Activated T-cell treated with anti-CD3 and anti-CD28 coated beads, Interleukin-2, amount 50 U/mL, for 48 hours (primary cell): Measurements from ENCODE around the gene TMEM145.
"Not testable (repeated sequence)": the region's sequence is repeated elsewhere in the genome, so short reads cannot be mapped to it uniquely, and the experiment has no call there.

Experiments
- DNase-seq, 2 experiments: peaks; one replicate each; pipeline ENCODE4 v3.0.0-alpha.2; 2020

The TMEM145 gene

DNA sequence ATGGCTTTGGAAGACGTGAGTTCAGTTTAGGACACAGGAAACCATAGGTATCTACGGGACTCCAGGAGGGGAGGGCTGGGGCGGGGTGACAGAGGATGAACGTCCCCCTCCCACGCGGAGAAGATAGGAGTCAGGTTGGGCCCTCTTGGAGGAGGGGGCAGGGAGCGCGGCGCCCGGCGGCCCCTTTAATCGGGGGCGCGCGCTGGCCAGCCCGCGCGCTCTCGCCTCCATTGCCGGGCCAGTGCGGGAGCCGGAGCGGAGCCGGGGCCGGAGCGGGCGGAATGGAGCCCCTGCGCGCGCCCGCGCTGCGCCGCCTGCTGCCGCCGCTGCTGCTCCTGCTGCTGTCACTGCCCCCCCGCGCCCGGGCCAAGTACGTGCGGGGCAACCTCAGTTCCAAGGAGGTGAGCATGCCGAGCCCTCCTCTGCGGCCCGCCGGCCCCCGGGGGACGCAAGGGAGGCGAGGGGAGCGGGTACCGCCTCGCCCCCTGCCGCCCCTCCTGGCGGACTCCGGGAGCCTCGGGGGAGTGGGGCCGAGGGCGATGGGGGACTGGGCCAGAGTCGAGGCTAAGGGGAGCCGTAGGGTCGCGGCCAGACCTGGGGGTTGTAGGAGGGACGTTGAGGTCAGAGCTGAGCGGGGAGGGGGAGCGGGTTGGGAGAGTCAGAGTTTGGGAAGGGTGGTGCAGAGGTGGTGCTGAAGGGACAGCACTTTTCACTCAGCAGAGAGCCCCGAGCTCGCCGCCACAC lies at the start of gene TMEM145:
Gene TMEM145, plus strand, starts transcription at position 214 of the 744 bp plus-strand sequence. Its CDS starts 68 bp downstream, at position 282.
- DNase-seq, result peak; percentile 54 to 69

DNA sequence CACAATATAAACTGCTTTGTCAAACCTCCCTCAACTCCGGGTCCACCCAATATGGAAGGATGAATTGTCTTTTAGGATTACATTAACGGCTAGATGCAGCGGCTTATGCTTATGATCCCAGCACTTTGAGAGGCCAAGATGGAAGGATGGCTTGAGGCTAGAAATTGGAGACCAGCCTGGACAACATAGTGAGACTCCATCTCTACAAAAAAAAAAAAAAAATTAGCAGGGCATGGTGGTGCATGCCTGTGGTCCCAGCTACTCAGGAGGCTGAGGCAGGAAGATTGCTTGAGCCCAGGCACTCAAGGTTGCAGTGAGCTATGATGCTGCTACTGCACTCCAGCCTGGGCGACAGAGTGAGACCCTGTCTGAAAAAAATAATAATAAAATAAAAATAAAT lies 47.0 kb upstream of the TMEM145 start:
- not testable (repeated sequence) for DNase-seq

DNA sequence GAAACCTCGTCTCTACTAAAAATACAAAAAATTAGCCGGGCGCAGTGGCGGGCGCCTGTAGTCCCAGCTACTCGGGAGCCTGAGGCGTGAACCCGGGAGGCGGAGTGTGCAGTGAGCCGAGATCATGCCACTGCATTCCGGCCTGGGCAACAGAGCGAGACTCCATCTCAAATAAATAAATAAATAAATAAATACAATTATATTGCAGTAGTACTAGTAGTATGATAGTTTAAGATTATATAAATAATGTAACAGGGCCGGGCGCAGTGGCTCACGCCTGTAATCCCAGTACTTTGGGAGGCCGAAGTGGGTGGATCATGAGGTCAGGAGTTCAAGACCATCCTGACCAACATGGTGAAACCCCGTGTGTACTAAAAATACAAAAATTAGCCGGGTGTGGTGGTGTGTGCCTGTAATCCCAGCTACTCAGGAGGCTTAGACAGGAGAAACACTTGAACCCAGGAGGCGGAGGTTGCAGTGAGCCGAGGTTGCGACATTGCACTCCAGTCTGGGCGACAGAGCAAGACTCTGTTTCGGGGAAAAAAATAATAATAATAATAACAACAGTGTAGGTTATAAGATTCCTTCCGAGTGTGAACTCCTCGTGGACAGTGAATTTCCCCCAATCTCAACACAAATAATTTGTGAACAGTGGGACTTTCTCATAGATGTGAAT lies 46.0 kb upstream of the TMEM145 start:
- not testable (repeated sequence) for DNase-seq

DNA sequence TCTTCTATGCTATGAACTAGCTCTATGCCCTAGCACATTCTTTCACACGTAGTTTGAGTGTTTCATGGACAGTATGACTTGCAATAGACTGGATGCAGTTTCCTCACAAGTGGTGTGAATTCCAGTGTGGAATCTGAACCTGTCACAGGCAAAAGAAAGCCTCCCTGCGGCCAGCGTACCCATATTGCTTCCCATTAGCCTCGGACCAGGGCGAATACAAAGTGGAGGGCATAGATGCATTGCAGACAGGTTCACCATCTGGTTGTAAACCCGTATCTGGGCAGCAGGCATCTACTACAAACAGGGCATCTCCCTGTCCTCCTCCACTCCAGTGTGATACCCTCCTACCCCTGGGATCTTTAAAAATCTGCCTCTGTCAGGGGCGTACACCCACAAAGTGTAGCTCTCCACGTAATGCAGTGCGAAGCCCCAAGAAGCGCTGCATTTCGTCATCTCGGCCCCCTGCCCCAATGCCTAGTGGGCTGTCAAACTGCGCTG lies 45.4 kb upstream of the TMEM145 start:
- no peak for DNase-seq

DNA sequence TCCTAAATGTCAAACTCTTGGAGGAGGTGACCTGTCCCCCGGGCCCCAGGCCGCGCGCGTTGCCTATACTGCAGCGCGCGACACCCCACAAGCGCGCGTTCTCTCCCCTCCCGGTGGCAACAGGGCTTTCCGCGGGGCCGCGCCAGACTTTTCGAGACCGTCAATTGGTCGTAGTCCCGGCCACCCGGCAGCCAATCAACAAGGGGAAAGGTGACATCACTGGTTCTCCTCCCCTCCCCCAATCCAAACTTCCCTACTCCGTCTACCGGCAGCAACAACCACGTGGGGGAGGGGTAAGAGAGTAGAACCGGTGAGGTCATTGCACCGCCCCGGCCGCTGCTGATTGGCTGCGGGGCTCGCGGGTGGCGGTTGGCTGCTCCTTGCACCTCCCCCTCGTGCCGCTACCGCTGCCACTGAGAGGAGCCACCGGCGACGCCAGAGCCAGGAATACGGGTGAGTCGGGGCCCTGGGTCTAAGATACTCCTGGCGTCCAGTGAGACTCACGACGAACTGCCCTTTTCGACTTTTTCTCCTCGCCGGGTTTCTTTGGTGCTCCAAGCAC lies 44.9 kb upstream of the TMEM145 start:
- peak; percentile 98 for DNase-seq

DNA sequence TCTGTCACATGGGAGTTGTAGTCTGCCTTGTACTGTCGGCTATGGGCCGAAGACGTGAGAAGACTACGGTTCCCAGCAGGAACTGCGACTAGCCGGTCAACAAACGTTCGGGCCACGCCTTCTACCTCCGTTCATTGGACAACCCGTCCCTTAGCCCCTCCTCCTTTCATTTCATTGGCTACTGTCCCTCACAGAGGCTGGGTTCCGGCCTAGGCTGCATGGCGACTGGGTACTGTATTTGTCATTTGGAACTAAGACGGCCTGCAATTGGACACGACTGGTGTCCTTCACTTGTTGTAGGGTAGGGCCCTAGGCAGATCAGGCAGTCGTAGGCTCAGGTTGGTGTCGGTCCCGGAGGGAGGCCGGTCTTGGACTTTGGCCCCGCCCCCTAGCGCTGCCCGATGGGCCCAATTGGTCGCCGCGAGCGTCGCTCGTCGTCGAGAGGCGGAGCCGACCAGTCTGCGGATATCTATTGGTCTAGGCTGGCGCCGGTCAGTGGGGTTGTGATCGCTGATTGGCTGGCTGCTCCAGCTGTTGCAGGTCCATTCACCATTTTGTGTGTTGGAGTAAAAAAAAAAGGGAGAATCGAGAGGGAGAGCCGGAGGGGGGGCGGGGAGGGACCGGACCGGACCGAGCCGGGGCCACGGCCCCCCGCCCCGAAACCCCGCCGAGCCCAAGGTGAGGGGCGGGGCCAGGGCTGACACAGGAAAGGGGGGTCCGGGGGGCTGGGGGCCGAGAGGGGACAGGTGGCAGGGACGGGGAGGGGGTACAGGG lies 44.2 kb upstream of the TMEM145 start, which contains the start of gene CIC:
Gene CIC, plus strand, starts transcription at position 549 of the 774 bp plus-strand sequence. CDS start 2,532 bp downstream, outside the sequence.
- DNase-seq, result peak; percentile 99

DNA sequence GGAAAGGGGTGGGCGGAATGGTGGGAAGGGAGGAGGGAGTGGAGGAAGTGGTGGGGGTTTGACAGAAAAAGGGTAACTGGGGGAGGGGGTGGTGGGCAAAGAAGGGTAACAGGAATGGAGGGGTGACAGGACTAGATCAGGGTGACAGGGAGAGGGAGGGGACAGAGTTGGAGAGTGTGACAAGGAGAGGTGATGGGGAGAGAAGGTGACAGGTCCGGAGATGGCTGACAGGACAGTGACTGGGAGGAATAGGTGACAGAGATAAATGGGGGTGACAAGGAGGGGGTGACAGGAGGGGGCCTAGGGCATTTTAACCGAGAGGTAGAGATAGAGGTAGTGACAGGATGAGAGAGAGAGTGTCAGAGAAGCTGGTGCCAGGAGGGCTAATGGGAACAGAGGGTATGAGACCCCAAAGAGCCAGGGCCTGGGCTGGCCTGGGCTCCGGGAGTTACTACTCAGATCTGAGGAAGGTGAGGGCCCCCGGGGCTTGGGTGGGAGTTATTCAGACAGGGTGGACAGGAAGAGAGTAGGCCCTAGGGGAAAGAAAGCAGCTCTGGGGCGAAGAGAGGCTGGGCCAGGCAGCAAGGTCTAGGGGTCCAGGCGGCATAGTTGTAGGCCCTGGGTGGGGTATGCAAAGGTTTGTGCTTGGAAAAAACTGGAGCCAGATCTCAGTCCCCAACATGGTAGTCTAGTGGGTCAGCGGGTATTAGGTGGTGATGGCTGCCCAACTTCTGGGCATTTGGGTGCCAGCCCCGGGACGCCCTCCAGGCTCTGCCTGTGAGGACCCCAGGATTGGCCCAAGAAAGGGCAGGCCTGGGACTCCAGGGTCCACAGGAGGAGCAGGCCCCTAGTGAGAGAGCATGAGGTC lies 43.4 kb upstream of the TMEM145 start:
- DNase-seq, result no peak

DNA sequence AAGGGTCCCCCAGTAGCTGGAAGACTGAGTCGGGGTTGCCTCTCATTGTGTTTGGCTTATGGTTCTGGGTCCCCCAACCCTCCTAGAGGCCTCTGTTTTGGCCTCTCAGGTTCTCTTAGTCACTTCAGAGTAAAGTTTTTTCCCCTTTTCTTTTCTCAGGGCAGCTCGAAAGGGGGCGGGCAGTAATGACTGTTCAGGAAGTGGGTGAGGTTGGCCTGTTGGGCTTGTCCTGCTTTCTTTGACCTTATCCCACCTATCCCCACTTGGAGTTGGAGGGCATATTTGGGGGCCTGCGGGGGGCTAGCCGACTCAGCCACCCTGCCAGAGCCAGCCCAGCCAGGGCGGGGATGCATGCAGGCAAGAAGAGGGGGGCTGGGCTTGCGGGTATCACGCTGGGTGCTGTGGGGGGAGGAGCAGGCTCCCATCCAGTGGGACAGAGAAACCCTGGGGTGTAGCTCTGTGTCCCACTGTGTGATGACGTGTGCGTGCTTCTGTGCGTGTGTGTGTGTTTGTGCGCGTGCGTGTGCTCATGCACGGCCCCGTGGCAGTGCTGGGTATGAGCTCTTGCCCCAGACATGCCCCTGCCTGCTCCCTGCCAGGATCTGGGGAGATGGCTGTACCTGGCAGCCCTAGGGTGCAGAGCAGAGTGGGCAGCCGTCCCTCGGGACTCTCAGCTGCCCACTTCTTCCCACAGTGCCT lies 42.6 kb upstream of the TMEM145 start:
- DNase-seq, result peak; percentile 81 to 84

DNA sequence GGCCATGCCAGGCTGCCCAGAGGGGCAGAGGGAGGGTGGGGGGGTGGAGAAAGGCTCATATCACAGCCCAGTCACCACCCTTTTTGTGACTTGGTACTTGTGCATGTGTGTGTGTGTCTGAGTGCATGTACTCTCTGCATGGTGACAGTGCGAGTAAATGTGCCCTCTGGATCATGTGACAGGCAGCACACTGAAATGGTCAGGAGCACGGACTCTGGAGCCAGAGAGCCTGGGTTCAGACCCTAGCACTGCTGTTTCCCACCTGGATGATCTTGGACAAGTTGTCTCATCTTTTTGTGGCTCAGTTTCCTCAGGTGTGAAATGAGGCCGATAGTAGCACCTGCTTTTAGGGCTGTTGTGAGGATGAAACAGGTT lies 42.1 kb upstream of the TMEM145 start:
- no peak for DNase-seq

DNA sequence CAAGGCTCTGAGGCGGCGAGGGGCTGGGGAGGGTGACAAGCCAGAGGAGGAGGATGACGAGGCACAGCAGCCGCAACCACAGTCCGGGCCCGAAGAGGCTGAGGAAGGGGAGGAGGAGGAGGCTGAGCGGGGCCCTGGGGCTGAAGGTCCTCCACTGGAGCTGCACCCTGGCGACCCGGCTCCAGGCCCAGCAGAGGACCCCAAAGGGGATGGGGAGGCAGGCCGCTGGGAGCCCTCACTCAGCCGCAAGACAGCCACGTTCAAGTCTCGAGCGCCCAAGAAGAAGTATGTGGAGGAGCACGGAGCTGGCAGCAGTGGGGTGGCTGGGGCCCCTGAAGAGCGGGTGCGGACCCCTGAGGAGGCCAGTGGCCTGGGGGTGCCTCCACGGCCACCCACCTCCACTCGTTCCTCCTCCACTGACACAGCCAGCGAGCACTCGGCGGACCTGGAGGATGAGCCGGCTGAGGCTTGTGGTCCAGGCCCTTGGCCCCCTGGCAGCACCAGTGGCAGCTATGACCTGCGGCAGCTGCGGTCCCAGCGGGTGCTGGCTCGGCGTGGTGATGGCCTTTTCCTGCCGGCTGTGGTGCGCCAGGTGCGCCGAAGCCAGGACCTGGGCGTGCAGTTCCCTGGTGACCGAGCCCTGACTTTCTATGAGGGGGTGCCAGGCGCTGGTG lies 41.1 kb upstream of the TMEM145 start:
- no peak for DNase-seq

DNA sequence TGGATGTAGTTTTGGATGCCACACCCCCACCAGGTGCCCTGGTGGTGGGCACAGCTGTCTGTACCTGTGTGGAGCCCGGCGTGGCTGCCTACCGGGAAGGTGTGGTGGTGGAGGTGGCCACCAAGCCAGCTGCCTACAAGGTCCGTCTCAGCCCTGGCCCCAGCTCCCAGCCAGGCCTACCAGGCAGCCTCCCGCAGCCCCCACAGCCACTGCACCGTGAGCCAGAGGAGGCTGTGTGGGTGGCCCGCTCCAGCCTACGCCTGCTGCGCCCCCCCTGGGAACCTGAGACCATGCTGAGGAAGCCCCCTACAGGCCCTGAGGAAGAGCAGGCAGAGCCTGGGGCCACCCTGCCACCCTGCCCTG lies 40.6 kb upstream of the TMEM145 start:
- no peak for DNase-seq

DNA sequence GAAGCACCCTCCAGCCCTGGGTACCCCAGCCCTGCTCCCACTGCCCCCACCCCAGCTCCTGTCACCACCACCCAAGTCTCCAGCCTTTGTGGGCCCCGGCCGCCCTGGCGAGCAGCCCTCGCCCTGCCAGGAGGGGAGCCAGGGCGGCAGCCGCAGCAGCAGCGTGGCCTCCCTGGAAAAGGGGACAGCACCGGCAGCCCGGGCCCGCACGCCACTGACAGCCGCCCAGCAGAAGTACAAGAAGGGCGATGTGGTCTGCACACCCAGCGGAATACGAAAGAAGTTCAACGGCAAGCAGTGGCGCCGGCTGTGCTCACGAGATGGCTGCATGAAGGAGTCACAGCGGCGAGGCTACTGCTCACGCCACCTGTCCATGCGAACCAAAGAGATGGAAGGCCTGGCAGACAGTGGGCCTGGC lies 40.1 kb upstream of the TMEM145 start:
- no peak for DNase-seq

DNA sequence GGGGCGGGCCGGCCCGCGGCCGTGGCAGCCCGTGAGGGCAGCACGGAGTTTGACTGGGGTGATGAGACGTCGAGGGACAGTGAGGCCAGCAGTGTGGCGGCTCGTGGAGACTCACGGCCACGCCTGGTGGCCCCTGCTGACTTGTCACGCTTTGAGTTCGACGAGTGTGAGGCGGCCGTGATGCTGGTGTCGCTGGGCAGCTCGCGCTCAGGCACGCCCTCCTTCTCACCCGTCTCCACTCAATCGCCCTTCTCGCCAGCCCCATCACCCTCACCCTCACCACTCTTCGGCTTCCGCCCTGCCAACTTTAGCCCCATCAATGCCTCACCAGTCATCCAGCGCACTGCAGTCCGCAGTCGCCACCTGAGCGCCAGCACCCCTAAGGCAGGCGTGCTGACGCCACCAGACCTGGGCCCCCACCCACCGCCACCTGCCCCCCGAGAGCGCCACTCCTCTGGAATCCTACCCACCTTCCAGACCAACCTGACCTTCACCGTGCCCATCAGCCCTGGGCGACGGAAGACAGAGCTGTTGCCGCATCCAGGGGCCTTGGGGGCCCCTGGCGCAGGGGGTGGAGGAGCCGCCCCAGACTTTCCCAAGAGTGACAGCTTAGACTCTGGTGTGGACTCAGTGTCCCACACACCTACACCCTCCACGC lies 39.6 kb upstream of the TMEM145 start:
- no peak for DNase-seq

DNA sequence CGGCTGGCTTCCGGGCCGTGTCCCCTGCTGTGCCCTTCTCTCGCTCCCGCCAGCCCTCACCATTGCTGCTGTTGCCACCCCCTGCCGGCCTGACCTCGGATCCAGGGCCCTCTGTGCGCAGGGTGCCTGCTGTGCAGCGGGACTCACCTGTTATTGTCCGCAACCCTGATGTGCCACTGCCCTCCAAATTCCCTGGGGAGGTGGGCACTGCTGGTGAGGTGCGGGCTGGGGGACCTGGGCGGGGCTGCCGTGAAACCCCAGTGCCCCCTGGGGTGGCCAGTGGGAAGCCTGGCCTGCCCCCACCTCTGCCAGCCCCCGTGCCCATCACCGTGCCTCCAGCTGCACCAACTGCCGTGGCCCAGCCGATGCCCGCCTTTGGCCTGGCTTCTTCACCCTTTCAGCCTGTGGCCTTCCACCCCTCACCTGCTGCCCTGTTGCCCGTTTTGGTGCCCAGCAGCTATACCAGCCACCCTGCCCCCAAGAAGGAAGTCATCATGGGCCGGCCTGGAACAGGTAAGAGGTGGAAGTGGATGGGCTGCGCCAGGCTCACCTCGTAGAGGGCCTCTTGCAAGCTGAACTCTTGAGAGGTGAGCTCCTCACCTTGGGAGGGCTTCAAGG lies 38.9 kb upstream of the TMEM145 start:
- no peak for DNase-seq

DNA sequence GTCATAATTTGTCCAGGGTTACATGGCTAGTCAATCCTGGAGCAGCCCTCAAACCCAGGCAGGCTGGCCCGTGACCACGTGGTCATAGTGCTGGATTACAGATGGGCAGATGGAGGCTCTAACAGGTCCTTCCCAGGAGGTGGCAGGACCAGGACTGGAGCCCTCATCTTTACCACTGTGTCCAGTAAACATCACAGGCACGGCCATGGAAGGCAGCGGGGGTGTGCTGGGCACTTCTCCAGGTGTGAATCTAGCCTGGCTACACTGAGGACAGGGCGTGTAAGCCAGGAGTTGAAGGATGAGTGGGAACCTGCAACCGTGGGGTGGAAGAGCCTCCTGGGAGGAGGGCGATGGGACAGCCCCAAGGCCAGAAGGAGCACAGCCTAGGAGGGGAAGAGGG lies 38.0 kb upstream of the TMEM145 start:
- no peak for DNase-seq

DNA sequence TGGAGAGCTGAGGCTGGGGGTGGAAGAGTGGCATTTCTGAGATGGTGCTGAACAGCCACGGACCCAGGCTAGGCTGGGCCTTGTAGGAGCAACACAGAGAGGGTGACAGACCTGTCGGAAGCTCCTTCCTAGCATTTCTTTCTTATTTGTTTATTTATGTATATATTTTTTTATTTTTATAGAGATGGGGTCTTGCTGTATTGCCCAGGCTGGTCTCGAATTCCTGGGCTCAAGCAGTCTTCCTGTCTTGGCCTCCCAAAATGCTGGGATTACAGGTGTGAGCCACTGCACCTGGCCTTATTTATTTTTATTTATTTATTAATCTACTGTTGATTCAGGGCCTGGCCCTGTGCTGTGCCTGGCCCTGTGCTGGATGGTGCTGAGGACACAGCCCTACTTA lies 37.6 kb upstream of the TMEM145 start:
- DNase-seq, result no peak

DNA sequence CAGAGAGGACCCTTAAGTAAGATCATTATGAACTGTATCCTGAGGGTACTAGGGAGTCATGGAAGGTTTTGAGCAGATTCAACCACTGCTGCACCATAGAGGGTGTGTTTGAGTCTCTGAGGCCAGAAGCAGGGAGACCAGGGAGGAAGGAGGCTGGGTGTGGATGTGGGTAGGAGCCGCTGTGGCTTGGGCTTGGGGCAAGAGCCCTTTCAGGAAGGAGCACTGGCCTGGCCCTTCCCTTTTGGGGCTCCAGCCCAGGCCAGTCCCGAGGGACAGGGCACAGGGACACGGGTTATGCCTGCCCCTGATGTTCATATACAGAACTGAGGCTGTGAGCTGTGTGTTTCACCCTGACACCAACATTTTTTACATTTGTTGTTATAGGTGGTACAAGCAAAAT lies 36.8 kb upstream of the TMEM145 start:
- no peak for DNase-seq

DNA sequence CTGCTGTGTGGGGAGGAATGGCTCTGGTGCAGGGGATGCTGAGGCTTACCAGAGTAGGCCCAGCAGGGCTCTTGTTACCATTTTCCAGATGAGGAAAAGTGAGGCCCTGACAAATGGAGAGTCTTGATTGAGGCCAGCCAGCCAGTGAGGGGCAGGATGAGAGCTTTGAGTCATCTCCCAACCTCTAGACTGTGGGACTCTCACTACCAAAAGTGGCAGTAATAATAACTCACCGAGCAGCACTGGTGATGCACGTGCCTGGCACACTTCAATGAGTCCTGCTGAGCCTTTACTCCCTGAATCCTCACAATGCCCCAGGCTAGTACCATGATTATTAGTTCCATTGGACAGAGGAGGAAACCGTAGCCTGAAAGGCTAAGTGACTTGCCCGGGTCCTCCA lies 36.3 kb upstream of the TMEM145 start:
- peak; percentile 54 to 55 for DNase-seq

DNA sequence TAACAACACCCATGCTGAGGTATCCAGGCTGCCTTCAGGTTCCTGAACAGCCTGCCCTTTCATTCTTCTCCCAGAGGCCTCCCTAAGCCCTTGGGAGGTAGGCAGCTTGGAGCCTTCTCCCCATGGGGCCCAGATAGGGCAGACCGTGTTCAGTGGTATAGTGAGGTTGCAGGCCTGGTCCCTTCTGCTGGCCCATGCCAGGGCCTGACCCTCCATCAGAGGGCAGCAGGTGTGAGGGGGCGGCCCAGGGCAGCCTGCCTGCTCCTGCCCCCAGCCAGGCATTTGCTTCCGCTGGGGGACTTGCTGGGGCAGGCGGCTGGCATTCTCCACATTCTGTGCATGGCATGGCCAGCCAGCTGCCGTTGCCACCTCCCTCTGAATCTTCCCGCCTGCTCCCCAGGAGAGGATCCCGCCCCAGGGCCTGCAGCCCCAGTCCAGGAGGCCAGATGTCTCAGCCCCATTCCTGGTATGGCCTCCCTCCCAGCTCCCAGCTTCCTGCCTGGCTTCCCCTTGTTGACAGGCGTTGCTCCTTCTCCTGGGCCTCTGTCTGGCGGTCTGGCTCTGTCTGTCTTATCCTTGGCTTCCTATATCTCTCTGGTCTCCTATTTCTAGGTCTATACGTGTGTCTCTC lies 35.2 kb upstream of the TMEM145 start:
- DNase-seq, result no peak
